Ramos (cell line): Measurements from ENCODE around the gene RAD21L1.
"Not testable (repeated sequence)": the region's sequence is repeated elsewhere in the genome, so short reads cannot be mapped to it uniquely, and the experiment has no call there.

Experiments
- in situ Hi-C: fragments of 300-500 bp; cut with MboI; formaldehyde crosslinking; loops from one replicate; pipeline ENCODE4 v1.14.3; 2022; ENCODE audit warnings: low sequenced_read_pairs; ENCODE audit not compliant: unreplicated experiment

The RAD21L1 gene

DNA sequence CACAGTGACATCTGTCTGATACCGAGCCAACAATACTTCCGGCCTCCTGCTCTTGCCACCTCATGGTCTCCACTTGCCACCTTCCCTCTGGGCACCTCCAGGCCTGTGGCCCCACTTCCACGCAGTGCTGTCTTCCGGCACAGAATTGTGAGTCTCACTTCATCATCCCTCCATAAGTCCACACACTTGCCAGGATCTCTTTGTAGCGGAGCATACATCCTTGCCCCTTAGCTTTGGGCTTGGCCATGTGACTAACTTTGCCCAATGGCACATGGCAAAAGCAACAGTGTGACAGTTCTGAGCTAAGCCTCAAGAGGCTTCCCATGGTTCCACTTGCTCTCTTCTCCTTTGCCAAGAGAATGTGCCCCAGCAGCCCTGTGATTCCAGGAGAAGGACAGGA, 27.1 kb upstream of the RAD21L1 start:
- in situ Hi-C loops = loop anchor here (10.0 kb wide), 1 partner anchor 384 kb away; no protein-coding TSS in a partner anchor

DNA sequence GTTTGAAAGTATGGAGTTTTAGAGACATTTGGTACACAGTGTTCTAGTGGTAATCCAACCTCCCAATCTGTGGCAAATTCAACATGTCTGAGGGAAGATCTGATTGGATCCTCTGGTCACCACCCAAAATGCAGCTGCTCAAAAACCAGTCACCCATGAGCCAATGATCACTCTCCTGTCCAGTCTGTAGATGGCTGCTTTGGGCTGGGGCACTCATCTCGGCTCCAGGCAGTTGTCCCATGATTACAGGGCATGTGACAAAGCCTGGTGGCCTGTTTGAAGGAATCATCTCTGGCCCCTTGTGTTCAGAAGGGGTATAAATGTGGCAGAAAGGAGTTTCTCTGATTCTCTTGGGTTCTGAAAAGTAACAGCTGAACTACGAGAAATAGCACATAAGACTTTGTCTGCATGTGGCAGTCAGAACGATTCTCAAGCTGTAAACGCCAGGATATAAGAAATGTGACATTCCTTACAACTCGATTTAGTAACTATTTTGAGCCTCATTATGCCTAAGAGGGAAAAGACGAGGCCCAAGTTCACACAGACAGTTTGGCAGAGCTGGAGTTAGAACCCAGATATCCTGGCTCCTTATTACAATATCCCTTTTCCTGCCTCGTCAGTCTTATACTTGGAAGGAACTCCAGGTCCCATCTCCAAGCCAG, 26.5 kb upstream of the RAD21L1 start:
- in situ Hi-C loops = loop anchor here (10.0 kb wide), 1 partner anchor 385 kb away; no protein-coding TSS in a partner anchor

GRCh38 chr20:1199964-1200363, 25.9 kb upstream of the RAD21L1 start:
- in situ Hi-C loops = loop anchor here (10.0 kb wide), 1 partner anchor 385 kb away; no protein-coding TSS in a partner anchor

- in situ Hi-C loops = no loop called here
Measured at GRCh38 chr20:1202762-1203504, 22.9 kb upstream of the RAD21L1 start, which contains the start of gene C20orf202. C20orf202 (plus strand) TSS chr20:1203454; CDS start chr20:1203586, 132 bp downstream.

- in situ Hi-C loops = no loop called here
Measured at GRCh38 chr20:1203630-1204029, 22.2 kb upstream of the RAD21L1 start.

DNA sequence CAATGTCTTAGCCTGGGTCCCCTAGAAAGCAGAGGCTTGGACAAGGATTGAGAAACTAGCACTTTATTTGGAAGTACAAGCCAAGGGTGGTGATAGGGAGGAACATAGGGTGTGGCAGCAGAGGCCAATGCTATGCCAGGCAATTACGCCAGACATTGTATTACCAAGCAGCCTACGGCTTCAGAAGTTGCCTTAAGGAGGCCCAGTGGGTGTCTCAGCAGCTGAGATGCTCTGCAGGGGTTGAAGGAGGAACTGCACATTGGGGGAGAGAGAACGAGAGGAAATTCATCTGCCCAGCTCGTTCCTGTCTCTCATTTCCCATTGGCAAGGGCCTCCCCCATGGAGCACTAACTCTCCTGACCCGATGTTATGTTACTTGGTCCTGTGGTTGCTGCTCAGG, 21.7 kb upstream of the RAD21L1 start:
- in situ Hi-C loops = no loop called here

DNA sequence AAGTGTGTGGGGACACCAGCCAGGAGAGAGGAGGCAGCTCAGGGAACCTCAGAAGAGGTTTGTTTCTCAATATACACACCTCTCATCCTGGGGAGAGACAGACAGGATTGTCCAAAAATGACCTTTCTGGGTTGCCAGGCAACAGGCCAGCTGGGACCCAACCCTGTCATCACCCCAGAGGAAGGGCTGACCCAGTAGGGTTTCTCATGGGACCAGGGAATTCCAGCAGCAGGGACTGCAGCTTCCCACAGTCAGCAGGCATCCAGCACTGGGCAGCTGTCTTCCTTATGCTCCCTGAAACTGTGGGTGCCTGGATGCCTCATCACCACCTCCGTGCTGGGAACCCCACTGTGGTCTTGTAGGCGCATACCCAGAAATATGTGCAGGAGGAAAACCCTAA, 21.3 kb upstream of the RAD21L1 start:
- in situ Hi-C loops = no loop called here

DNA sequence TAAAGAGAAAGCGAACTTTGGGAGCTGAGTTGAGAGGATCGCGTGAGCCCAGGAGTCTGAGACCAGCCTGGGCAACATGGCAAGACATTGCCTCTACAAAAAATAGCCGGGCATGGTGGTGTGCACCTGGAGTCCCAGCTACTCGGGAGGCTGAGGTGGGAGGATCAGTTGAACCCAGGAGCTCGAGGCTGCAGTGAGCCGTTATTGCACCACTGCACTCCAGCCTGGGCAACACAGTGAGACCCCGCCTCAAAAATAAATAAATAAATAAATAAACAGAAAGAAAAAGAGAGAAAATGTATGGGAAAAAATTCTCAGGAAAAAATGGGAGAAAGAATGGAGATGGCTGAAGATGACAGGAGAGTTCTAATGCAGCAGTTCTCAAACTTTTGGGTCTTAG, 20.0 kb upstream of the RAD21L1 start:
- in situ Hi-C loops = no loop called here

DNA sequence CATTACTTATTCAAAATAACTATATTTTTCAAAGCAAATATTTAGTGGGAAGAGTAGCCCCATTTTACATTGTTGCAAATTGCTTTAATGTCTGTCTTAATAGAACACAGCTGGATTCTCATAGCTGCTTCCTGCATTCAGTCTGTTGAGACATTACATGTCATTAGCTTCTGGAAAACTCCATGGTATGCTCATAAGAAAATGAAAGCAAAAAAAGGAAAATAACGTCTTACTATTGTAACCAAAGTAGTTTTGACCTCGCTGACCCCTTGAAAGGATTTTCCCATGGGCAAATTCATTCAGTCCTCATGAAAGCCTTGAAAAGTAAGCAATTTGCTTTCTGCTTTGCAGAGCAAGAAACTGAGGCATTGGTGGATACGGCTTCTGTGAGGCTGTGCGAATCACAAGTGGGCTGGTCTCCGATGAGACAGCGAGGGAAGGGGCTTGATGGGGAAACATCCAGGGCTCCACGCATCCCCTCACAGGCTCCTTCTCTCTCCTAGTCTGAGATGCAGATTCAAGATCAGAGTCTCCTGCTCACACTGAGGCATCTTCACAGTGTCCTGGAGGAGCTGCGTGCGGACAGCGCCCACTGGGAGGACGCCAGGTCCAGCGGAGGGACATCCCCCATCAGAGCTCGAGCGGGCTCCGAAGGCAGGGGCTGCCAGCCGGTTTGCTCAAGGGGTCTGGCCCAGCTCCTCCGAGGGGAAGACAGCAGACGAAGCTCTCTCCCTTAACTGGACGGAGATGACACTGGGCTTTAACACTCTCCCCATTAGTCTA, 19.3 kb upstream of the RAD21L1 start:
- in situ Hi-C loops = no loop called here

GRCh38 chr20:1207293-1207878, 18.5 kb upstream of the RAD21L1 start:
- in situ Hi-C loops = no loop called here

- in situ Hi-C loops = no loop called here
Measured at GRCh38 chr20:1209447-1210387, 16.1 kb upstream of the RAD21L1 start.

GRCh38 chr20:1210501-1210900, 15.3 kb upstream of the RAD21L1 start:
- in situ Hi-C loops = no loop called here

DNA sequence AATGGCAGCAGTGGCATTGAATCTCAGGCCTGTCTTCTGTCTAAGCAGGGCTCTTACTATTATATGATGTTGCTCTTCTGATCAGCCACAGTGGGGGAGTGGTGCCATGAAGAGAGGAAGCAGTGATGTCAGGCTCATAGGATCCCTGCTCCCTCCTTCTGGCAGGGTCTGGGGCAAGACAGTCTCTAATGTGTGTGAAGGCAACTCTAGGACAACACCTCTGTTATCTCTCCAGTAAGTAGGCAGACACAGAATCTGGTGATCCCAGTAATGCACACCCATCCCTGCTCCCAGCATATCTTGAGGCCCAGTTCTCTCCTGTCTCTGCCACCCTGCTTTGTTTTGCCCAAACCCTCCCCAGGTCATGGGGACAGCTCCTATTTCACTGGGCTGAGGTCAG, 13.8 kb upstream of the RAD21L1 start:
- in situ Hi-C loops = no loop called here

DNA sequence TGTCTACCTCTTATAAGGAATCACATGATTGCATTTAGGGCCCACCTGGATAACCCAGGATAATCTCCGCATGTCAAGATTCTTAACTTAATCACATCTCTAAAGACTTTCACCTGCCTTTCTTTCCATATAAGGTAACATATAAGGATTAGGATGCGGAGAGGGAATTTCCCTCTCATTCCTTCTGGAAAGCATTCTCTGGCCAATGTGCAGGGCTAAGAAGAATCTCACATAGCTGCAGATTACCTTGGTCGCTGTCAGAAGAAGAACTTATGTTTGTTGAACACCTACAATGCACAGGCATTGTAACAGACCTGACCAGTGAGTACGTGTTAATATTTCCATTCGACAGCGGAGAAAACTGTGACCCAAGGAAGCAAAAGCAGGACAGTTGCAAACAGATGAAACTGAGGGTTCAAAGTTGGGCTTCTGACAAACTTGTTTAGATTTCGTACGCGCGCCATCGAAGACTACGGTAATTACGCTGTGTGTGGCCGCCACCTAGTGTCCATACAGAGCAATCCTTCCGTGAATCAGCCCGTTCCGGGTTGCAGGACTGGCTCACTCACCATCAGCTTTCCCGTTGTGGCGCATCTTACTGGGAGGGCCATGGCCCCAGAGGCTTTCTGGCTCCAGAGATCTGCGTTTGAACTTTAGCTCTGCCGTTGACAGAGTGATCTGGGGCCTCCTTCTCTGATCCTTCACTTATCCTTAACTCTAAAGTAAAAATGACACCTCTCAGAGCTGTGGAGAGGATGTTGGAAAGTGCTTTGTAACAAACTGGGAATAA, 13.0 kb upstream of the RAD21L1 start:
- in situ Hi-C loops = no loop called here

DNA sequence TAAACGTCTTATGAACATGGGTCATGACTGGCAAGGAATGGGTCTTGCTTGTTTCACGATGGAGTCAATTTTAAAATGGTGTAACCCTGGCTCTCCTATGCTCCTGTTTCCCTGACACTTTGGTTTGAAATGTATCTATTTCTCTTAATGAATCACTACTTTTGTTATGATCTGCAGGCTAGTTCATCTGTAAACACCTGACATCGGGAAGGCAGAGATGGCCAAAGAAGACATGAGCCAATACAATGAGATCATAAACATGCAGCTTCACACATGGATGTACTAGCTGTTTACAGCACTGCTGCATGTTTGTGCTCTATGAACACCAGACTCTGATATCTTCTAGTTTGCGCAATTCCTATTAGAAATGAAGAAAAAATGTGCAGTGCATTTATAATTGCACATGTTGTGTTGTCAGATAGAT, 11.0 kb upstream of the RAD21L1 start:
- in situ Hi-C loops = no loop called here

- in situ Hi-C loops = no loop called here
Measured at GRCh38 chr20:1215386-1216170, 10.3 kb upstream of the RAD21L1 start.

DNA sequence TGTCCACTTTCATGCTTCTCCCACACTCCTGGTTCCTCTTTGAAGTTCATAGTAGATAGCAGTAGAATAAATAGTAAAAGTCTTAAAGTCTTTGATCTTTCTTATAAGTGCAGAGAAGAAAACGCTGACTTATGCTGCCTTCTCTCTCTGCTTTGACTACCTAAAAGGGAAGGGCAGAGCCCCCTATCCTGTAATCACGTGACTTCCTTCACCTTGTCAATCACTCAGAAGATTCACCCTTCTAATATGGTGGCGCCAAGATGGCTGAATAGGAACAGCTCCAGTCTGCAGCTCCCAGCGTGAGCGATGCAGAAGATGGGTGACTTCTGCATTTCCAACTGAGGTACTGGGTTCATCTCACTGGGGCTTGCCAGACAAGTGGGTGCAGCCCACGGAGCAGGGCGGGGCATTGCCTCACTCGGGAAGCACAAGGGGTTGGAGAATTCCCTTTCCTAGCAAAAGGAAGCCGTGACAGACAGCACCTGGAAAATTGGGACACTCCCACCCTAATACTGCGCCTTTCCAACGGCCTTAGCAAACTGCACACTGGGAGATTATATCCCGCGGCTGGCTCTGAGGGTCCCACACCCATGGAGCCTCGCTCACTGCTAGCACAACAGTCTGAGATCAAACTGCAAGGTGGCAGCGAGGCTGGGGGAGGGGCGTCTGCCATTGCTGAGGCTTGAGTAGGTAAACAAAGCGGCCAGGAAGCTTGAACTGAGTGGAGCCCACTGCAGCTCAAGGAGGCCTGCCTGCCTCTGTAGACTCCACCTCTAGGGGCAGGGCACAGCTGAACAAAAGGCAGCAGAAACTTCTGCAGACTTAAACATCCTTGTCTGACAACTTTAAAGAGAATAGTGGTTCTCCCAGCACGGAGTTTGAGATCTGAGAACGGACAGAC, 9.1 kb upstream of the RAD21L1 start:
- in situ Hi-C loops = not testable (repeated sequence)
